GM19452 (cell line): ENCODE results near the gene BAIAP3.
A peak's percentile ranks its signal among the peaks of the same experiment; 100 is the strongest.

Experiments used
- ATAC-seq: cut with Tn5 transposase; IDR thresholded peaks from one replicate; pipeline ENCODE4 v1.9.1; 2021; ENCODE audit not compliant: unreplicated experiment

Gene BAIAP3

DNA sequence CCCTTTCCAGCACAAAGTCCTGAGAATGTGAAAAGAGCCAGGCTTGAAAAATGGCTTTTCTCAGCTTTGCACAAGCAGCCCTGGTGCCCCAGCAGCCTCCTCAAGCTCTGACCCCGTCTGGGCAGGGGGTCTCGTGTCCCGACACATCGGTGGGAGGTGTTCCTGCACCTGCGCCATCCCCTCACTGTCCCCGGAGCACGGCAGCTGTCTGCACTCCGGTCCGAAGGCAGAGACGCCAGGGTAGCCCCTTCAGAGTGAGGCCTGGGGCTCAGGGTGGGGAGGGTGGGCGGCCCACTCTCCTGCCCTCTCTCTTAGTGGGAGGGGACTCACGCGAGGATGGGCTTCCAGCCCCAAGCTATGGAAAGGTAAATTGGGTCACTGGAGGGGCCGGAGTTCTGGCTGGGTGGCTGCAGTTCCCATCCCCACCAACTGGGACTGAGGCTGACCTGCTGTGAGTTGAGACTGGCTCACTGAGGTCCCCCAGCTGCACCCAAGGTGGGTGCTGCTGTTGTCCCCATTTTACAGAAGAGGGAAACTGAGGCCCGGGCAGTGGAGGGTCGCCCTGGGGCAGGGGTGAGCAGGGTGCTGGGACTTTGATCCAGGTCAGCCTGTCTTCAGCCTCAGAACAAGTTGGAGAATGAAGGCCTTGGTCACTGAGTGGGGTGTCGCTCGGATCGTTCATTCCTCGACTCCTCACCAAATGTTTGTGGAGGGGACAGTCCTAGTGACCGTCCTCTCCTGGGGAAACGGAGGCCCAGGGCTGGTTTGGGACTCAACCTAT is 2.3 kb upstream of the BAIAP3 start:
- no peak for ATAC-seq

DNA sequence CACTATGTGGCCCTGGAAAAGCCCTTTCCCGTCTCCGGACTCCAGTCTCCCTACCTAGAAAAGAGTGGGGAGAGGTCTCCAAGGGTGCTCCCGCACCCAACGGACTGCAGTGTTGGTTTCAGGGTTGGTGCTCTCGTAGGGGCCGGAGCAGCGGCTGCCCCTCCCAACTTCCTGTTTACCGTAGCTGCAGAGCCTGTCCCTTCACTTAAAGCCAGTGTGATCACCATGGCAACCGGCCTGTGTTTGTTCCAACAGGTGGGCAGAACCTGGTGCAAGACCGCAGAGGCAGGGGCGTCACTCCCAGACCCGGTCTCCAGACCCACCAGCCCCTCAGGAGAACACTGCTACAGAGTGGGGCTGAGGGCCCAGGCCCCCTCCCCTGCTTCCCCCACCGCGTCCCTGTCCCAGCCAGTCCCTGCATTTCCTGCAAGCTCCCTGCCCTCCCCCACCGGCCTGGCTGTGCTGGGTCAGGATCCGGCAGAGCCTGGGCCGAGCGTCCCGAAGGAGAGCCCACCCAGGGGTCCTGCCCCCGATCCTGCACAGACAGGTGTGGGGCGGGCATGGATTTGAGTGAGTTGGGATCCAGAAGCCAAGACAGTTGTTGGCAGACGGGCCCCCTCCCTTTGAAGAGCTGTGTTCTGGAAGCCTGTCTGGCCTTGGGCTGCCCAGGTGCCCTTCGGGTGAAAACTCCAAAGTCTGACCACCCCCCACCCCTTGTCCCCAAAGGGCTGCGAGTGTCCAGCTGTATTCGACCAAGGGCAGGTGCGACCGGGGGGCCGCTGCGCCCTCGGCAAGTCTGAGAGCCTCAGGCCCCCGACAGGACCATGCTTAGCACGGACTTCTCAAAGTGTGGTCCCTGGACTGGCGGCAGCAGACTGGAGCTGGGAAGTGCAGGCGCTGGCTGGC is 1.5 kb upstream of the BAIAP3 start:
- no peak for ATAC-seq

DNA sequence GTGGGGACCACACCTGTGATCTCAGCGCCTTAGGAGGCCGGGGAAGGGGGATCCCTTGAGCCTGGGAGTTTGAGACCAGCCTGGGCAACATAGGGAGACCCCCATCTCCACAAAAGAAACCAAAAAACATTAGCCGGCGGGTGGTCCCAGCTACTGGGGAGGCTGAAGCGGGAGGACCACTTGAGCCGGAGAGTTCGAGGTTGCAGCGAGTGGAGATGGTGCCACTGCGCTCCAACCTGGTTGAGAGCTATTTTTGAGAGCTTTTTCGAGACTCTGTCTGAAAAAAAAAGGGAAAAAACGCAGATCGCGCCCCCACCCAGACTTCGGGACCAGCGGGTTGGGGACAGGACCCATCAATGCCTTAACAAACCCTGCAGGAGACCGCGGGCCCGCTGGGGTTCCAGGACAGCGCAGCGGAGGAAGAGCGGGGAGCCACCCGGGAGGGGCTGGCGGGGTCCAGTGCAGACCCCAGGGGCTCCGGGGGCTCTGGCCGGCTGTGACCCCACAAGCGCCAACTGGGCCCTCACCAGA is 762 bp upstream of the BAIAP3 start:
- no peak for ATAC-seq

DNA sequence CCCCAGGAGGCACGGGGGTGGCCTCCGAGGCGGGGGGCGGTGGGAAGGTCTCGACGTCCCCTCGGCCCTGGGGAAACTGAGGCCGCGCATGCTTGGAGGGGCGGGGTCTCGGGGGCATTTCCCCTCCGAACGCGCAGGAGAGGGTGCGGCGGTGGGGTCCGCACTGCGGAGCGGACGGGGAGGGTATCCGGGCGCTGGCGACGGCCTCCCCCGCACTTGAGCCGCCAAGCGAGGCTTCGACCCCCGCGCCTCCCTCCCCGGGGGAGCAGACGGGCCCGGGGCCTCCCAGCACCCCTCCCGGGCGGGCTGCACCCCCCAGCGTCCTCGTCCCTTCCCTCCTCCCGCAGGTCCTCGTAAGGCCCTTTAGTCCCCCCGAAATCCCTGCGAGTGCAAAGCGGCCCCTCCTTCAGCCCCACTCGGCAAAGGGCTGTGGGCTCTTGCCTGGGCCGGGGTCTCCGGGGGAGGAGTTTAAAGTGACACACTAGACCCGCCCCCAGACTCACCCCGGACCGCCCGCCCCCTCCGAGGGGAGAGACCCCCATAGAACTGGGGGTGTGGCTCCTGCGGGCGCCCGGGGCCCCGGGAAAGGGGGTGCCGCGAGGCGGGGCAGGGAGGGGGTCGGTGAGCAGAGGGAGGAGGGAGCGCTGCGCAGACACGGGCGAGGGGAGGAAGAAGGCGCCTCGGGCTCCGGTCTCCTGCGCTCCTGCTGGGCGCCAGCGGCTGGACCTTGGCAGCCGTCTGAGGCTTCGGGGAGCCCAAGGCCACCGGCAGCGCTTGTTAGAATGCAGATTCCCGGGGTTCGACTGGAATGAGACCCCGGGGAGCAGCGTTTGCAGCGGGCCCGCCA is 632 bp downstream of the BAIAP3 start:
- ATAC-seq = no peak

DNA sequence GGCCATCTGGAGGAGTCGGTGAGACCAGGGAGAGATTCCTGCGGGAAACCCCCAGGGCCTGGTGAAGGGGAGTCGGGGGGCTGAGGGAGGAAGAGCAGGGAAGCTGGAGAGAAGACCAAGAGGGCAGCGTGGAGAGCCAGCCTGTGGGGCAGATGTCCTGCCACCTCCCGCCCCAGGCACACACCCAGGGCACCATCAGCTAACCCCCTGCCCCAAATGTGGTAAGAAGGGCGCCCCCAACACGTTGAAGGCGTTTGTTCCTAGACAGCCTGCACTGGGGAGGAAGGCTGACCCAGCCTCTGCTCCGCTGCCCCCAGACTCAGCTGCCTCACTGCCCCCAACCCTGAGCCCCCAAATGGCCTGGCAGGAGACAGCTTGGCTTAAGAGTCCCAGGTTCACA is 1.3 kb downstream of the BAIAP3 start:
- no peak for ATAC-seq

DNA sequence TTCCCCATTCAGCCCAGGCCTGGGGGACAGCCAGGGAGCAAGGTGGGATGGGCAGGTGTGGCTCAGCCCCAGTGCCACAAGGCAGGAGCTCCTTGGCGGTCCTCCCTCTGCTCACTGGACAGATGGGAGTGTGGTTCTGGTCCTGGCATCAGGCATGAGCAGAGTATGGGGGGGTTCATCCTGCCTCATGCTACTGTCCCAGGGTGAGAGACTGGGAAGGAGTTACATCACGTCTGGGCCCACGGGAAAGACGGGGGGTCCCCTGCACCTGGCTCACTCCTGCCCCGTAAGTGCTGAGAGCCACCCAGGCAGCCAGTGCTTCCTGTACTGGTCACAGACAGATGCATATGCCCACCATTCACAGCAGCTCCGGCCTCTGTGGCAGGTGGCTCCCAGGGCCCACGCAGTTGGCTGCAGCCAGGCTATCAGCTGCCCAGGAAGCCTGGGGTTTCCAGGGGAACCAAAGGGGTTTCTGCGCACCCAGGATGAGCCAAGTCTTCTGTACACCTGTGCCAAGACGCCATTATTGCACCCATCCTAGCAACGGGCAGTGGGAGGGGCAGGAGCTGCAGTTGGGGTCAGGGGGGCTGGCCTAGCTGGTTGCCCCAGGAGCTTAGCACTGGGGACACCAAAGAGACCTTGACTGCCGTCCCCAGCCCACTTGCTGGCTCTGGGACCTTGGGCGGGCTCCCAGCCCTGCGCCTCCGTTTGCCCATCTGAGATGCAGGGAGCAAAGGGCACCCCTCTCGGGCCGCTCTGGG is 1.9 kb downstream of the BAIAP3 start:
- ATAC-seq = no peak

DNA sequence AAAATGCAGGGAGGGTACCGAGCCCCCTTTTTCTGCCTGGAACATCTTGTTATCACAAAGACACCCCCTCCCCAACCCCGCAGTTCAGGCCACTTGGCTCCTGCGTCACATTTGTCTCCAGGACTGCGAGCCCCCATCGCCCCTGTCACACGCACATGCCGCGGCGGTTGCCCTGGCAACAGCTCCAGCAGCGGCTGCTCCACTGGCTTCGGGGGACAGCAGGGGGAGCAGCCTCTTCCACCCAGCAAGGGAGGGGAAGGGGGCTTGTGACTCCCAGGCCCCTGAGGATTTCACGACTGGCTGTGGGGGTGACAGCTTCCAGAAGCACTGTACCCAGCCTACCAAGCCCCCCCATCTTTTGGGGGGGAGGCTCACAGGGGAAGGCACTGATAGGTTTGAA is 2.6 kb downstream of the BAIAP3 start:
- ATAC-seq = no peak

DNA sequence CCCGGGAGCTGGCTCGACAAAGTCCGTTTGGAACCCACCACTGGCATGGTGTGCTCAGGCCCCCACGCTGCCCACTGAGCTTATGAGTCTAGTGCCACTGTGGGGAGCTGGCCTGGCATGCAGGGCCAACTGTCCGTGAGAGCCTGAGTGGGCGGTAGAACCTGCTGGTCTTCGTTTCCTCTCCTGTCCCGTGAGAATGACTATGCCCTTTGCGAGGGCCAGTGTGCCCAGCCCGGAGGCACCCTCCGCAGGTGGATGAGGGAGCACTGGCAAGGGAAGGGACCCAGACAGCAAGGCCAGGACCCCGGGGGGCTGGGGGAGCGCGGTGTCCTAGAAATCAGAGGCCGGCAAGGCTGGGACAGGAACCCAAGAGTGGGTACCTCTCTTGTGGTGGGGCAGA is 3.2 kb downstream of the BAIAP3 start:
- no peak for ATAC-seq

DNA sequence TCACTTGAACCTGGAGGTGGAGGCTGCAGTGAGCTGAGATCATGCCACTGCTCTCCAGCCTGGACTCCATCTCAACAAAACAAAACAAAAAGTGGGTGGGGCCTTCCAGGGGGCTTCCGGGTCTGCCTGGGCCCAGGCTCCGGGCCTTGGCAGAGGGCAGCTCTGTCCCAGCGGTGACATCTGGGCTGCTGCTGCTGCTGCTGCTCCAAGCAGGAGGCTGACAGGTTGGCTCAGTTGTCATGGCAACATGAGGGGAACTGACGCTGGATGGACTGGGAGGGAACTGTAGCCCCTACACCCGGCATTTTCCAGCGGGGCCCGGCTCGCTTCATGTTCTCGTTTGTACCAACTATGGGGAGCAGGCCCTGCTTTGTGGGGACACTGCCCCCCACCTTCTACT is 4.0 kb downstream of the BAIAP3 start:
- no peak for ATAC-seq

DNA sequence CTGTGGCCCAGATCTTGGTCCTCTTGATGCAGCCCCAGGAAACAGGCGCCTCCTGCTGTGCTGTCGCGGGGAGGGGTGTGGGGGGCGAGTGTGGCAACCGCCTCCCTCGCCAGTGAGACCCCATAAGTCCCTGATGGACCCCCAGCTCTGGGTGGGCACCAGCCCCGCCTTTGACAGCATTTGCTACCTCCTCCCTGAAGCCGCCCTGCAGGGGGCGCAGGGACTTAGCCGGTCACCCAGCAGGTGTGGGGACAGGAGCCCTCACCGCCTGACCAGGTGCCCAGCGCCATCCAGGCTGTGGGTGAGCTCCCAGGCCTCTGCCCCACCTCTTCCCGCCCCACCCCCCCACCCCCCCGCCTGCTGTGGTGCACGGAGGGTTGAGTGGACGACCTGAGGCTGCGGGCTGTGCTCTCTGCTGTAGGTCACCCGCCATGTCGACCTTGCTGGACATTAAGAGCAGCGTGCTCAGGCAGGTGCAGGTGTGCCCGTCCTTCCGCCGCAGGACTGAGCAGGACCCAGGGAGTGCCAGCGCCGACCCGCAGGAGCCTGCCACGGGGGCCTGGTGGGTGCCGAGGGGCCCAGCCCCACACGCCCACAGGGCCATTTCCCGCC is 4.8 kb downstream of the BAIAP3 start:
- no peak for ATAC-seq

DNA sequence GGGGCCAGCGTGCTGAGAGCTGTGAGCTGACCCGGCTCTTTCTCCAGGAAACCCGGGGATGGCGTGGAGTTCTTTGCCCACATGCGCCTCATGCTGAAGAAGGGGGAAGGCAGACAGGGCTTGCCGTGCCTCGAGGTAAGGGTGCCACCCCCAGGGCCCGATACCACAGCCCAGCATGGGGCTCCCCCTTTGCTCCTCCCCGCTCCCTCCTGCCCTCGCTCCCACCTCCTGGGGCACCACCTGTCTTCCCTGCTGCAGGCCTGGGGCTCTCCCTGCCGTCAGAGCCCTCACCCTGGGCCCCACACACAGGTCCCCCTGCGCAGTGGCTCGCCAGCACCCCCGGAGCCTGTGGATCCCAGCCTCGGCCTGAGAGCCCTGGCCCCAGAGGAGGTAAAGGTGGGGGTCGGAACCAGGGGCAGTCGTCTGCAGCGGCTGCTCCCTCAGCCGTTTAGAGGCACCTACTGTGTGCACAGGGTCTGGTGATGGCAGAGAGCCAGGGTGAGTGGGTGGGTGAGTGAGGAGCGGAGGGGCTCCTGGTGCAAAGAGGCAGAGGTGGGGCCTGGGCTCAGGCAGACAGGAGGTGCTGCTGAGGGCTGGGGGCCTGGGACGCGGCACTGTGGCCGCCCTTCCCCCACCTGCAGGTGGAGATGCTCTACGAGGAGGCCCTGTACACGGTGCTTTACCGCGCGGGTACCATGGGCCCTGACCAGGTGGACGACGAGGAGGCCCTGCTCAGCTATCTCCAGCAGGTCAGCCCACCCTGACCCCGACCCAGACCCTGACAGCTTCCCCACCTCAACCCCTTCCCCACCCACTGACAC is 5.6 kb downstream of the BAIAP3 start:
- no peak for ATAC-seq

DNA sequence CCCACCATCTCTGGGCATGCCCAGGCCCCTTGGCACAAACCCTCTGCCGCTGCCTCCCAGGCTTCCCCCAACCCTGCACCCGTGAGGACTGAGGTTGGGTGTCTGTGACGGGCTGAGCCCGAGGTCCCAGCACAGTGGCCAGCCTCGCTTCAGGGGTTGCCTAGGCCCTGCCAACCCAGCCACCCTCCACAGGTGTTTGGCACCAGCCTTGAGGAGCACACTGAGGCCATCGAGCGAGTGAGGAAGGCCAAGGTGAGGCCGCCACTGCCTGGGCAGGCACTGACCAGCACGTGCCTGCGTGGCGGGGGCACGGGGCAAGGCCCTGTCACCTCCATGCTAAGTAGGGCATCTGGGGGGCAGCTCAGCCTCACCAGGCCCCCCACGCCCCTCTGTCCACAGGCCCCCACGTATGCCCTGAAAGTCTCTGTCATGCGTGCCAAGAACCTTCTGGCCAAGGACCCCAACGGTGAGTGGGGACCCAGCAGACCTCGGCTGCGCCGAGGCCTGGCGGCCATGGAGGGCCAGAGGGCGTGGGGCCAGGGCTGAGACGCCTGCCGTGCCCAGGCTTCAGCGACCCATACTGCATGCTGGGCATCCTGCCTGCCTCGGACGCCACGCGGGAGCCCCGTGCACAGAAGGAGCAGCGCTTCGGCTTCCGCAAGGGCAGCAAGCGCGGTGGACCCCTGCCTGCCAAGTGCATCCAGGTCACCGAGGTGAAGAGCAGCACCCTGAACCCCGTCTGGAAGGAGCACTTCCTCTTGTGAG is 7.5 kb downstream of the BAIAP3 start:
- ATAC-seq = no peak

DNA sequence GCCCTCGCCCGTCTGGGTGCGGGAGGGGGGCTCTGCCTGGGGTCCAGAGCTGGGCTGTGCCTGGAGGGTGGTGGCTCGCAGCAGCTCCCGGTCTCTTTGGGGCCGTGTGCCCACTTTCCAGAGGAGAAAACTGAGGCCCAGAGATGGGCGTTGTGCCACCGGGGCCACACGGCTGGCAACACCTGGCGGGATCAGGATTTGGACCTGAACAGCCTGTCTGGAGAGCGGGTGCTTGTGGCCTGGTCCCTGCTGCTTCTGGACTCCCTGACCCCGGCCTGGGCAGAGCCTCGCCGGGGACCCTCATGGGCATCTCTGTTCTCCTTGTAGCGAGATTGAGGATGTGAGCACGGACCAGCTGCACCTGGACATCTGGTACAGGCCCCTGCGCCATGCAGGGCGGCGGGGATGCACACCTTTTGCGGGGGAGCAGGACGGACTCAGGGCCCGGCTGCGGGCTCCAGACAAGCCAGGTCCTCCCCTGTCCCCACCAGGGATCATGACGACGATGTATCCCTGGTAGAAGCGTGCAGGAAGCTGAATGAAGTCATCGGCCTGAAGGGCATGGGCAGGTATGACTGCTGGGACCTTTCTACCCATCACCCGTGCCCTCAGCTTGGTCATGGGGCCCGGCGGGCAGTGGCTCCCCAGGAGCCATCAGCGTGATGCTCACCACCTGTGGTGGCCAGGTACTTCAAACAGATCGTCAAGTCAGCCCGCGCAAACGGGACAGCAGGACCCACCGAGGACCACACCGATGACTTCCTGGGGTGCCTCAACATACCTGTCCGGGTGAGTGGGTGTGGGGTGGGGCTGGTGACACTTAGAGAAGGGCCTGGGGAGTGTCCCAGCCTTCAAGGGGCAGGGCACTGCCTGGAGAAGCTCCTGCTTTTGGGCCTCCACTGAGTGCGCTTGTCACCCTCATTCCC is 8.3 kb downstream of the BAIAP3 start:
- no peak for ATAC-seq

DNA sequence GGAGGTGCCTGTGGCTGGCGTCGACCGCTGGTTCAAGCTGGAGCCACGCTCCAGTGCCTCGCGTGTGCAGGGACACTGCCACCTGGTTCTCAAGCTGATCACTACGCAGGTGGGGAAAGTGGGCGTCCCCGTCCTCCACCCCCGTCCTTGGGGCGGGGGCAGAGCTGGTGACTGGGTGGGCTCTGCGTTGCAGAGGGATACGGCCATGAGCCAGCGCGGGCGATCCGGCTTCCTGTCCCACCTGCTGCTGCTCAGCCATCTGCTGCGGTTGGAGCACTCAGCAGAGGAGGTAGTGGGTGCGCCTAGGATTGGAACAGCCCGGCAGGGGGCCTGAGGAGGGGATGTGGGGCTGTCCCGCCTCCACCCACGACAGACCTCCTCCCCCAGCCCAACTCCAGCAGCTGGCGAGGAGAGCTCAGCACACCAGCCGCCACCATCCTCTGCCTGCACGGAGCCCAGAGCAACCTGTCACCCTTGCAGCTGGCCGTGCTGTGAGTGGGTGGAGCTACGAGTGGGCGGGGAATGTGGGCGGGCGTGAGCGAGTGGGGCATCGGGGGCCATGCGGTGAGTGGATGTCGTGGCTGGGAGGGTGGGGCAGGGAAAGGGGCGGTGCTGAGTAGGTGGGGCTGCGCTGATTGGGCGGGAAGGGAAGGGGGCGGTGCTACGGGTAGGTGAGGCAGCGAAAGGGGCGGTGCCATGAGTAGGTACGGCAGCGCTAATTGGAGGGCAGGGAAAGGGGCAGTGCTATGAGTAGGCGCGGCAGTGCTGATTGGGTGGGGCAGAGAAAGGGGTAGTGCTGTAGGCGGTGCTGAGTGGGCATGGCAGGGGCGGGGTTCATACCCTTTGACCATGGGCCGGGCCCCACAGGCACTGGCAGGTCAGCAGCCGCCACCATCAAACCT is 9.3 kb downstream of the BAIAP3 start:
- ATAC-seq = peak; percentile 78

DNA sequence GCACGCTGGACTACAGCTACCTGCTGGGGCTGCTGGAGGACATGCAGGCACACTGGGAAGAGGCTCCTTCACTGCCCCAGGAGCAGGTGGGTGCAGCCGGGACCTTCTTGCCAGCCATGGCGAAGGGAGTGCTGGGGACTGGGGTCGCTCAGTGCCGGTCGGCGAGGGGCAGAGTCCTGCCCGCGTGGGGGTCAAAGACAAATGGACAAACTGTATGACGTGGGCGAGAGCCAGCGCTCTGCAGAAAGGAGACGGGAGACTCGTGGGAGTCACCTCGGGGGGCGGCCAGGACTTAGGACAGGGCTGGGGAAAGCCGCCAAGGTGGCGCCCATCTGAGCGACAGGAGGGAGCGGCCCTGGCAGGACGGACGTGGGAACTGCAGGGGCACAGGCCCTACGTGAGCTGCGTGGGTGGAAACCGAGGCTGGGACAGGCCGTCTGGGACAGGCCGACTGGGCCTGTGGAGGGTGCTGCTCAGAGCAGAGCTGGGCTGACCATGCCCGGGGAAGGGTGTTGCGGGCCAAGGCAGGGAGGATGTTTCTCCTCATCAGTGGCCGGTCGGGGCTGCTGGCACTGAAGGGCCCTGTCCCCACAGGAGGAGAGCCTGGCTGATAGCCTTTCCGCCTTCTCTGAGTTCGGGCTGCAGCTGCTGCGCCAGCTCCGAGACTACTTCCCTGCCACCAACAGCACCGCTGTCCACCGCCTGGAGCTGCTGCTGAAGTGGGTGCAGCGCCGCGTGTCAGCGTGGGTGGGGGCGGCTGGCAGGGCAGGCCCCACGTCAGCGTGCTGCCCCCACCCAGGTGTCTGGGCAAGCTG is 10.2 kb downstream of the BAIAP3 start:
- ATAC-seq = no peak
